ENCODE results near the gene STUM.
"Not testable (repeated sequence)": the region's sequence is repeated elsewhere in the genome, so short reads cannot be mapped to it uniquely, and the experiment has no call there.

Gene STUM

DNA sequence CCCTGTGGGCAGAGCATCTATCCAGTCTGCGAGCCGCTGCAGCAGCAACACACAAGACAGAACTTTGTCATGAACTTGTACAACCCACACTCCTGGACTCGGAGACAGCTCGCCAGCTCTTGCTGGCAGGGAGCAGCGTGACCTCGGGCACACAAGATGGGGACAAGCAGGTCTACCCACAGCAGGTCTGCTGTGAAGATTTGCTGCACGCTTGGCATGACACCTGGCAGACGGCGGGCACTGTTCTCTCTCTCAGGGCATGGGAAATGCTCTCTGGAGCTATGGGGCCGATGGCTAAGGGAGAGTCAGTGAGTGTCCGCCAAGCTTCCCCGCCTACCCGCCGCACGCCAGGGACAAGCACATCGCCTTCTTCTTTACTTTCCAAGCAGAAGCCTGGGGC is 90.0 kb downstream of the STUM start:
- Histone ChIP-seq H3K79me2 (ENCODE audit: insufficient read depth, low read length) (no peaks in the 10 kb centered on the region), H3K27ac (ENCODE audit: low read depth, low read length) (no peak overlapping the region), H3F3A (ENCODE audit: insufficient read depth) (peaks cover 3% of the 10 kb centered on the region), H3K27me3 (ENCODE audit: low read length) (no peaks in the 10 kb centered on the region), H3K9ac (ENCODE audit: low read length) (no peak overlapping the region), H4K20me1 (ENCODE audit: low read depth, low read length) (no peaks in the 10 kb centered on the region), H3K36me3 (ENCODE audit: low read length) (no peaks in the 10 kb centered on the region), H3K9me3 (ENCODE audit: insufficient read depth, low read length) (no peaks in the 10 kb centered on the region), H3K4me2 (ENCODE audit: low read depth, low read length, poor library complexity, severe bottlenecking) (no peak overlapping the region), H3K9me2 (replicated peaks; ENCODE audit: insufficient read depth, low read length) (no peaks in the 10 kb centered on the region), H3K4me3 (ENCODE audit: insufficient read depth, low read length, poor library complexity, severe bottlenecking) (no peak overlapping the region), H2AFZ (ENCODE audit: low read depth, low read length, severe bottlenecking) (no peak overlapping the region)
- TF ChIP-seq, protein P1, sequence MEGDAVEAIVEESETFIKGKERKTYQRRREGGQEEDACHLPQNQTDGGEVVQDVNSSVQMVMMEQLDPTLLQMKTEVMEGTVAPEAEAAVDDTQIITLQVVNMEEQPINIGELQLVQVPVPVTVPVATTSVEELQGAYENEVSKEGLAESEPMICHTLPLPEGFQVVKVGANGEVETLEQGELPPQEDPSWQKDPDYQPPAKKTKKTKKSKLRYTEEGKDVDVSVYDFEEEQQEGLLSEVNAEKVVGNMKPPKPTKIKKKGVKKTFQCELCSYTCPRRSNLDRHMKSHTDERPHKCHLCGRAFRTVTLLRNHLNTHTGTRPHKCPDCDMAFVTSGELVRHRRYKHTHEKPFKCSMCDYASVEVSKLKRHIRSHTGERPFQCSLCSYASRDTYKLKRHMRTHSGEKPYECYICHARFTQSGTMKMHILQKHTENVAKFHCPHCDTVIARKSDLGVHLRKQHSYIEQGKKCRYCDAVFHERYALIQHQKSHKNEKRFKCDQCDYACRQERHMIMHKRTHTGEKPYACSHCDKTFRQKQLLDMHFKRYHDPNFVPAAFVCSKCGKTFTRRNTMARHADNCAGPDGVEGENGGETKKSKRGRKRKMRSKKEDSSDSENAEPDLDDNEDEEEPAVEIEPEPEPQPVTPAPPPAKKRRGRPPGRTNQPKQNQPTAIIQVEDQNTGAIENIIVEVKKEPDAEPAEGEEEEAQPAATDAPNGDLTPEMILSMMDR (IDR thresholded peaks at IDR 0.05; ENCODE audit: insufficient read depth, low read length, poor library complexity, severe bottlenecking): no peak
- TF ChIP-seq EZH2phosphoT487 (conservative IDR thresholded peaks at IDR 0.05; ENCODE audit: low read length): no peak

DNA sequence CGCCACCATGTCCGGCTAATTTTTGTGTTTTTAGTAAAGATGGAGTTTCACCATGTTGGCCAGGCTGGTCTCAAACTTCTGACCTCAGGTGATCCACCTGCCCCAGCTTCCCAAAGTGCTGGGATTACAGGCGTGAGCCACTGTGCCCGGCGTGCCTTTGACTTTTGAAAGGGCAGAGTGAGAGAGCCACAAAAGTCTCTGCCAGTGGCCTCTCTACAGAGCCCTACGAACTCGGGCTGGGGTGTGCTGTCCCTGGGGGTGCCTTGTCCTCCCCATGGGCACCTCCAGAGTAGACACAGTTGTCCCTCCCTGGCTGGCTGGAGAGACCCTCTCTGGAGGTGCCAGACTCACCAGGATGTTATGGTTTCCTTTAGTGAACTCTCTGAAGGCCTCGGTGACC is 90.6 kb downstream of the STUM start:
- not testable (repeated sequence) for H2AFZ ChIP-seq (ENCODE audit: low read depth, low read length, severe bottlenecking); H3K9me3 ChIP-seq (ENCODE audit: insufficient read depth, low read length); H3K36me3 ChIP-seq (ENCODE audit: low read length); H3K9me2 ChIP-seq (replicated peaks; ENCODE audit: insufficient read depth, low read length); H3K4me3 ChIP-seq (ENCODE audit: insufficient read depth, low read length, poor library complexity, severe bottlenecking); H3K4me2 ChIP-seq (ENCODE audit: low read depth, low read length, poor library complexity, severe bottlenecking); H4K20me1 ChIP-seq (ENCODE audit: low read depth, low read length); H3F3A ChIP-seq (ENCODE audit: insufficient read depth); H3K27ac ChIP-seq (ENCODE audit: low read depth, low read length); H3K79me2 ChIP-seq (ENCODE audit: insufficient read depth, low read length); H3K9ac ChIP-seq (ENCODE audit: low read length); H3K27me3 ChIP-seq (ENCODE audit: low read length)

DNA sequence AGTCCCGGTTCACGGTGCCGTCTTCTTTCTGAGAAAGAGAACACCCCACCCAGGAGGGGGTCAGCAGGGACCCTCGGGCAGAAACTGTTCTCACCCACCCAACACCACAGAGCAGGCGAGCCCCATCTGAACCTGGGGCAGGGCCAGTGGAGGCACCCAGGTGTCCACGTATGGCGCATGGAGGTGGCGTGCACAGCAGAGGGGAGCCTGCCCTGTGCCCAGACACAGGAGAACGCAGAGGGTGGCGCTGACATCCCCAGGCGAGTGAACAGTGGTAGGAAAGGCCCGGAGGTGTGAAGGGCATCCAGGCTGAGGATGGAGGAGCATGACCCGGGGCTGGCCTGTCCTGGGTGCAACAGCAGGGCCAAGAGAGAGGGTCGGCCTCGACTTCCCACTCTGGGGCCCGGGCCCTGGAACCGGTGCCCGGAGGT is 91.1 kb downstream of the STUM start:
- TF ChIP-seq, protein P1 (IDR thresholded peaks at IDR 0.05; ENCODE audit: insufficient read depth, low read length, poor library complexity, severe bottlenecking): no peak
- TF ChIP-seq EZH2phosphoT487 (conservative IDR thresholded peaks at IDR 0.05; ENCODE audit: low read length): no peak
- H3K79me2 ChIP-seq (ENCODE audit: insufficient read depth, low read length): no peaks in the 10 kb centered on the region
- H3K27me3 ChIP-seq (ENCODE audit: low read length): no peaks in the 10 kb centered on the region
- H3K4me2 ChIP-seq (ENCODE audit: low read depth, low read length, poor library complexity, severe bottlenecking): no peak overlapping the region
- H3F3A ChIP-seq (ENCODE audit: insufficient read depth): peaks cover 8% of the 10 kb centered on the region
- no peak overlapping the region for H2AFZ ChIP-seq (ENCODE audit: low read depth, low read length, severe bottlenecking)
- H3K9me3 ChIP-seq (ENCODE audit: insufficient read depth, low read length): no peaks in the 10 kb centered on the region
- H3K27ac ChIP-seq (ENCODE audit: low read depth, low read length): no peak overlapping the region
- H3K4me3 ChIP-seq (ENCODE audit: insufficient read depth, low read length, poor library complexity, severe bottlenecking): no peak overlapping the region
- no peaks in the 10 kb centered on the region for H3K9me2 ChIP-seq (replicated peaks; ENCODE audit: insufficient read depth, low read length)
- H4K20me1 ChIP-seq (ENCODE audit: low read depth, low read length): no peaks in the 10 kb centered on the region
- H3K36me3 ChIP-seq (ENCODE audit: low read length): no peaks in the 10 kb centered on the region
- no peak overlapping the region for H3K9ac ChIP-seq (ENCODE audit: low read length)

DNA sequence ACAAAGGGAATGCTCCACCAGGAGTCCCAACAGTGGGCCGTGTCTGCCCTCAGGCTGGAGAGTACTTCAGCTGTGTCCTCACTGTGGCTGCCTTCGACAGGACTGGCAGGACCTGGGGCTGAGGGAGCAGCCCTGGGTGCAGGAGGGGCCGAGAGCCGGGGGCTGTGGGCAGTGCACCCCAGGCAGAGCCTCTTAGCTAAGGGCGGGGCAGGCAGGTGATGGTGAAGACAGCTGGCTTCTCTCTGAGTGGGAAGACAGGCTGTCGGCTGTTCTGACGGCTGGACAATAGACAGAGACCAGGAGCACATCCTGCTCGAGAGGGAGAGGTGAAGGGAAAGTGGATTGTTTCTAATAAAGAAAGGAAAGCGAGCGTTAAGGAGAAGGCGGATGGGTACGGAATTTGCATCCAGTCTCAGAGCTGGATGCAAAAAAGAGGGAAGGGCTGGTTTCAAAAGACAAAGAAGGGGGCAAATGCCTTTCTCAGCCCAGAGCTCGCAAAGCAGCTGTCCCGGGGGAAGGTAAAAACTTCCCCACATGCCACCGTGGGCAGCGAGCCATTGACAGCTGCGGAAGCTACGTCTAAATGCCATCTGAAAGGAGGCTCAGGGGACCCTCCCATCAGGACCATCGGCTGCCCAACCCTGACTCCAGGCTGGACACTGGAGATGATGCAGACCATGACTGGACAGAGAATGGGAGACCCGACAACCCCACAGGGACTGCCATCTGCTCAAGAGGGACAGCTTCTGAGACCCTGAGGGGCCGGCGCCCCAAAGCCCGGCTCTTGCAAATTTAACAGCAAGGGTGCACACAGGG is 92.0 kb downstream of the STUM start:
- TF ChIP-seq, protein P1 (IDR thresholded peaks at IDR 0.05; ENCODE audit: insufficient read depth, low read length, poor library complexity, severe bottlenecking): no peak
- no peak for TF ChIP-seq EZH2phosphoT487 (conservative IDR thresholded peaks at IDR 0.05; ENCODE audit: low read length)
- Histone ChIP-seq H2AFZ (ENCODE audit: low read depth, low read length, severe bottlenecking) (no peak overlapping the region), H3K27me3 (ENCODE audit: low read length) (no peaks in the 10 kb centered on the region), H3K79me2 (ENCODE audit: insufficient read depth, low read length) (no peaks in the 10 kb centered on the region), H3K4me3 (ENCODE audit: insufficient read depth, low read length, poor library complexity, severe bottlenecking) (no peak overlapping the region), H3K27ac (ENCODE audit: low read depth, low read length) (no peak overlapping the region), H3F3A (ENCODE audit: insufficient read depth) (peaks cover 13% of the 10 kb centered on the region), H3K9me3 (ENCODE audit: insufficient read depth, low read length) (no peaks in the 10 kb centered on the region), H3K9ac (ENCODE audit: low read length) (no peak overlapping the region), H4K20me1 (ENCODE audit: low read depth, low read length) (no peaks in the 10 kb centered on the region), H3K4me2 (ENCODE audit: low read depth, low read length, poor library complexity, severe bottlenecking) (no peak overlapping the region), H3K36me3 (ENCODE audit: low read length) (no peaks in the 10 kb centered on the region), H3K9me2 (replicated peaks; ENCODE audit: insufficient read depth, low read length) (no peaks in the 10 kb centered on the region)

Measured in SU-DHL-6 (cell line).